A673 (cell line): ENCODE results near the gene KIF3A.

Source experiments
- EZH2 ChIP-seq: fragments of 200-600 bp; sonication (generic); IDR thresholded peaks from 2 replicates; pipeline ENCODE4 v1.6.1; 2017; ENCODE audit warnings: borderline replicate concordance, low read depth, mild to moderate bottlenecking, mixed read lengths, antibody characterized with exemption, low read length; ENCODE audit not compliant: poor library complexity, severe bottlenecking
- TF ChIP-seq, protein P1 (sequence below): fragments of 300-800, 200-600 bp; sonication (generic); conservative IDR thresholded peaks from 2 replicates; pipeline ENCODE4 v1.5.1; 2017; ENCODE audit warnings: low read depth, mild to moderate bottlenecking, antibody characterized with exemption, low read length, moderate library complexity, mixed read lengths

- TF ChIP-seq, protein P1, sequence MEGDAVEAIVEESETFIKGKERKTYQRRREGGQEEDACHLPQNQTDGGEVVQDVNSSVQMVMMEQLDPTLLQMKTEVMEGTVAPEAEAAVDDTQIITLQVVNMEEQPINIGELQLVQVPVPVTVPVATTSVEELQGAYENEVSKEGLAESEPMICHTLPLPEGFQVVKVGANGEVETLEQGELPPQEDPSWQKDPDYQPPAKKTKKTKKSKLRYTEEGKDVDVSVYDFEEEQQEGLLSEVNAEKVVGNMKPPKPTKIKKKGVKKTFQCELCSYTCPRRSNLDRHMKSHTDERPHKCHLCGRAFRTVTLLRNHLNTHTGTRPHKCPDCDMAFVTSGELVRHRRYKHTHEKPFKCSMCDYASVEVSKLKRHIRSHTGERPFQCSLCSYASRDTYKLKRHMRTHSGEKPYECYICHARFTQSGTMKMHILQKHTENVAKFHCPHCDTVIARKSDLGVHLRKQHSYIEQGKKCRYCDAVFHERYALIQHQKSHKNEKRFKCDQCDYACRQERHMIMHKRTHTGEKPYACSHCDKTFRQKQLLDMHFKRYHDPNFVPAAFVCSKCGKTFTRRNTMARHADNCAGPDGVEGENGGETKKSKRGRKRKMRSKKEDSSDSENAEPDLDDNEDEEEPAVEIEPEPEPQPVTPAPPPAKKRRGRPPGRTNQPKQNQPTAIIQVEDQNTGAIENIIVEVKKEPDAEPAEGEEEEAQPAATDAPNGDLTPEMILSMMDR: no peak
- TF ChIP-seq EZH2: no peak
Observed at GRCh38 chr5:132770476-132771159, 33.3 kb upstream of the KIF3A start.
